Measurements from ENCODE around the gene SETDB1. TPM values are rescaled to one million over a fixed set of nuclear protein-coding genes. Genes with fewer than 3 reads are reported as not detected.

SETDB1 gene
- total and polyA plus RNA-seq, 2 of the 13 experiments (the other 11 are each of a cell fraction or from before 2014, with no cell fraction given), result 33.1 to 34.6 TPM

DNA sequence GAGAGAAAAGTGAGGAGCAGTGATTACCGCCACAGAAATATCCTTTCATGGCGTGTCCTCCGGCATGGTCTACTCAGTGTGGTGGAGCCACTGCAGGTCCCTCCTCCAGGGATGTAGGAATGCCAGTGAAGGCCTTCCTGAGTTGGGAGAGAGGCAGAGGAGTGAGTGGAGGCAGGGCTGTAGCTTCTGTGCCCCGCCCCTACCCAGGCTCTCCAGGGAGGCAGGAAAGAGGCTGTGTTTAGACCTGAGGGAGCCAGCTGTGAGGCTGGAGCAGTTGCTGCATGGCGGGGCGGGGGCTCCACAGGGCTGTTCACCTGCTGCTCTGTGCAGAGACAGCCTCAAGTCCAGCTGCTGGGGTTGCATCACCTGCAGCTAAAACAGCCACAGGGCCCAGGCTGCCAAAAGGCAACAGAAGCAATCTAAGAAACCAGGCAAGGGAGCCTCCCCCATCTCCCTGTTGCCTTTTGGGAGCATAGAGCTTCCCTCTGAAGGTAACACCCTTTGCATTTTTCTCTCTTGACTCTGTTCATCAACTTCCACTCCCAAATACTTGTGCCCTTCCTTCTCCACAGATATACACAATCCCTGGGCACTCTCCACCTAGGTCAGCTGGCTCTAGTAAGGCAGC lies 55.1 kb downstream of the SETDB1 start (continued):
- TF ChIP-seq, protein P1, sequence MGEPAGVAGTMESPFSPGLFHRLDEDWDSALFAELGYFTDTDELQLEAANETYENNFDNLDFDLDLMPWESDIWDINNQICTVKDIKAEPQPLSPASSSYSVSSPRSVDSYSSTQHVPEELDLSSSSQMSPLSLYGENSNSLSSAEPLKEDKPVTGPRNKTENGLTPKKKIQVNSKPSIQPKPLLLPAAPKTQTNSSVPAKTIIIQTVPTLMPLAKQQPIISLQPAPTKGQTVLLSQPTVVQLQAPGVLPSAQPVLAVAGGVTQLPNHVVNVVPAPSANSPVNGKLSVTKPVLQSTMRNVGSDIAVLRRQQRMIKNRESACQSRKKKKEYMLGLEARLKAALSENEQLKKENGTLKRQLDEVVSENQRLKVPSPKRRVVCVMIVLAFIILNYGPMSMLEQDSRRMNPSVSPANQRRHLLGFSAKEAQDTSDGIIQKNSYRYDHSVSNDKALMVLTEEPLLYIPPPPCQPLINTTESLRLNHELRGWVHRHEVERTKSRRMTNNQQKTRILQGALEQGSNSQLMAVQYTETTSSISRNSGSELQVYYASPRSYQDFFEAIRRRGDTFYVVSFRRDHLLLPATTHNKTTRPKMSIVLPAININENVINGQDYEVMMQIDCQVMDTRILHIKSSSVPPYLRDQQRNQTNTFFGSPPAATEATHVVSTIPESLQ (CRISPR knock-in tag; conservative IDR thresholded peaks at IDR 0.05), result no peak
- TF ChIP-seq ZNF678 (CRISPR knock-in tag; IDR thresholded peaks at IDR 0.05) (no peak), ZFP36L2 (CRISPR knock-in tag; IDR thresholded peaks at IDR 0.05) (no peak), MAZ (IDR thresholded peaks at IDR 0.05; ENCODE audit: borderline replicate concordance, low read depth, low read length) (no peak), MAZ (CRISPR knock-in tag; IDR thresholded peaks at IDR 0.05; ENCODE audit: low read depth) (no peak), SMC3 (IDR thresholded peaks at IDR 0.05; ENCODE audit: low read length) (no peak), ZNF550 (CRISPR knock-in tag; IDR thresholded peaks at IDR 0.05; ENCODE audit: borderline replicate concordance) (no peak), KDM4B (CRISPR knock-in tag; IDR thresholded peaks at IDR 0.05) (no peak), ZSCAN22 (CRISPR knock-in tag; IDR thresholded peaks at IDR 0.05) (no peak), ZNF660 (CRISPR knock-in tag; IDR thresholded peaks at IDR 0.05; ENCODE audit: borderline replicate concordance, low read depth) (no peak), ZNF282 (IDR thresholded peaks at IDR 0.05; ENCODE audit: partially characterized antibody) (no peak), ZNF510 (CRISPR knock-in tag; IDR thresholded peaks at IDR 0.05; ENCODE audit: low read depth) (no peak; the same call in 1 of the 2 replicates), SUZ12 (IDR thresholded peaks at IDR 0.05; ENCODE audit: low read depth, low read length) (no peak), ARID2 (CRISPR knock-in tag; IDR thresholded peaks at IDR 0.05; ENCODE audit: borderline replicate concordance) (no peak), TCF12 (IDR thresholded peaks at IDR 0.05) (no peak), TCF12 (CRISPR knock-in tag; IDR thresholded peaks at IDR 0.05) (no peak), NRL (CRISPR knock-in tag; IDR thresholded peaks at IDR 0.05; ENCODE audit: borderline replicate concordance) (no peak), YY1 (IDR thresholded peaks at IDR 0.05; ENCODE audit: insufficient read depth, insufficient replicate concordance, low read depth, low read length) (no peak), AGO2 (optimal IDR thresholded peaks at IDR 0.05; ENCODE audit: low read depth, low read length) (peak; percentile 43)
- TF ChIP-seq, protein P2, sequence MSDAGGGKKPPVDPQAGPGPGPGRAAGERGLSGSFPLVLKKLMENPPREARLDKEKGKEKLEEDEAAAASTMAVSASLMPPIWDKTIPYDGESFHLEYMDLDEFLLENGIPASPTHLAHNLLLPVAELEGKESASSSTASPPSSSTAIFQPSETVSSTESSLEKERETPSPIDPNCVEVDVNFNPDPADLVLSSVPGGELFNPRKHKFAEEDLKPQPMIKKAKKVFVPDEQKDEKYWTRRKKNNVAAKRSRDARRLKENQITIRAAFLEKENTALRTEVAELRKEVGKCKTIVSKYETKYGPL (CRISPR knock-in tag; IDR thresholded peaks at IDR 0.05), result no peak
- TF ChIP-seq, protein P3, sequence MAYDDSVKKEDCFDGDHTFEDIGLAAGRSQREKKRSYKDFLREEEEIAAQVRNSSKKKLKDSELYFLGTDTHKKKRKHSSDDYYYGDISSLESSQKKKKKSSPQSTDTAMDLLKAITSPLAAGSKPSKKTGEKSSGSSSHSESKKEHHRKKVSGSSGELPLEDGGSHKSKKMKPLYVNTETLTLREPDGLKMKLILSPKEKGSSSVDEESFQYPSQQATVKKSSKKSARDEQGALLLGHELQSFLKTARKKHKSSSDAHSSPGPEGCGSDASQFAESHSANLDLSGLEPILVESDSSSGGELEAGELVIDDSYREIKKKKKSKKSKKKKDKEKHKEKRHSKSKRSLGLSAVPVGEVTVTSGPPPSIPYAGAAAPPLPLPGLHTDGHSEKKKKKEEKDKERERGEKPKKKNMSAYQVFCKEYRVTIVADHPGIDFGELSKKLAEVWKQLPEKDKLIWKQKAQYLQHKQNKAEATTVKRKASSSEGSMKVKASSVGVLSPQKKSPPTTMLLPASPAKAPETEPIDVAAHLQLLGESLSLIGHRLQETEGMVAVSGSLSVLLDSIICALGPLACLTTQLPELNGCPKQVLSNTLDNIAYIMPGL (CRISPR knock-in tag; IDR thresholded peaks at IDR 0.05; ENCODE audit: borderline replicate concordance in 1 of 2, low read depth in 1 of 2), result peak in 1 of 2 experiments; percentile 17; a peak in 1 of 4 replicates
- TF ChIP-seq, protein P4, sequence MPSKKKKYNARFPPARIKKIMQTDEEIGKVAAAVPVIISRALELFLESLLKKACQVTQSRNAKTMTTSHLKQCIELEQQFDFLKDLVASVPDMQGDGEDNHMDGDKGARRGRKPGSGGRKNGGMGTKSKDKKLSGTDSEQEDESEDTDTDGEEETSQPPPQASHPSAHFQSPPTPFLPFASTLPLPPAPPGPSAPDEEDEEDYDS (CRISPR knock-in tag; IDR thresholded peaks at IDR 0.05), result 0 out of 2 replicates have a peak, but pooled peaks have one; percentile 34
- TF ChIP-seq, protein P5, sequence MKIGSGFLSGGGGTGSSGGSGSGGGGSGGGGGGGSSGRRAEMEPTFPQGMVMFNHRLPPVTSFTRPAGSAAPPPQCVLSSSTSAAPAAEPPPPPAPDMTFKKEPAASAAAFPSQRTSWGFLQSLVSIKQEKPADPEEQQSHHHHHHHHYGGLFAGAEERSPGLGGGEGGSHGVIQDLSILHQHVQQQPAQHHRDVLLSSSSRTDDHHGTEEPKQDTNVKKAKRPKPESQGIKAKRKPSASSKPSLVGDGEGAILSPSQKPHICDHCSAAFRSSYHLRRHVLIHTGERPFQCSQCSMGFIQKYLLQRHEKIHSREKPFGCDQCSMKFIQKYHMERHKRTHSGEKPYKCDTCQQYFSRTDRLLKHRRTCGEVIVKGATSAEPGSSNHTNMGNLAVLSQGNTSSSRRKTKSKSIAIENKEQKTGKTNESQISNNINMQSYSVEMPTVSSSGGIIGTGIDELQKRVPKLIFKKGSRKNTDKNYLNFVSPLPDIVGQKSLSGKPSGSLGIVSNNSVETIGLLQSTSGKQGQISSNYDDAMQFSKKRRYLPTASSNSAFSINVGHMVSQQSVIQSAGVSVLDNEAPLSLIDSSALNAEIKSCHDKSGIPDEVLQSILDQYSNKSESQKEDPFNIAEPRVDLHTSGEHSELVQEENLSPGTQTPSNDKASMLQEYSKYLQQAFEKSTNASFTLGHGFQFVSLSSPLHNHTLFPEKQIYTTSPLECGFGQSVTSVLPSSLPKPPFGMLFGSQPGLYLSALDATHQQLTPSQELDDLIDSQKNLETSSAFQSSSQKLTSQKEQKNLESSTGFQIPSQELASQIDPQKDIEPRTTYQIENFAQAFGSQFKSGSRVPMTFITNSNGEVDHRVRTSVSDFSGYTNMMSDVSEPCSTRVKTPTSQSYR (CRISPR knock-in tag; IDR thresholded peaks at IDR 0.05; ENCODE audit: borderline replicate concordance), result 0 out of 2 replicates have a peak, but pooled peaks have one; percentile 21
